ENCODE data around the gene ADAMTSL2.

Gene ADAMTSL2

DNA sequence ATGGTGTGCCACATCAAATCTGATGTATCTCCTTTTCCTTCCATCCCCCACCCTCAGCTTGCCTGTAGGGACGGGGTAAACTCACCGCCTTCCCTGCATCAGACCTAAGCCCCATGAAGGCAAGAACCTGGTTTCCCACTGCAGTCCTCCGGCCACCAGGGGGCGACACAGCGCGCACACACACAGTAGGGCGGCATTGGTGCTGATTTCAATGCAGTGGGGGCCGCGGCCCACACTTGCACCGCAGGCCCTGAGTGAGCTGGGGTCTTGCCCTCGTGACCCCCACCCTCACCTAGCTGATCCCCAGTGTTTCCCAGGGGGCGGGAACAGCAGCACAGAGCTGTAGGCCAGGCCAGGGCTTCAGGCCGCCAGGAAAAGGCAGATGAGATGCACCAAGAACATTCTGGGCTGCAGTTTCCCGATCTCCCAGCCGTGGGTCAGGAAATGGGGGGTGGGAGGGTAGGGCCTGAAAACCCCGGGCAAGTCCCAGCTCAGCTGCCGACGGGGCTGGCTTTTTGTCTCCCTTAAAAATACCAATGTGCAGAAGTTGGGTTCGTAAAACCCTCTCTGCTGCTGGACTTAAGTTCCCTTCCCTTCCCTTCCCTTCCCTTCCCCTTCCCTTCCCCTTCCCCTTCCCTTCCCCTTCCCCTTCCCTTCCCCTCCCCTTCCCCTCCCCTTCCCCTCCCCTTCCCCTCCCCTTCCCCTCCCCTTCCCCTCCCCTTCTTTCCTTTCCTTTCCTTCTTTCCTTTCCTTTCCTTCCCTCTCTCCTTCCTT lies 55.1 kb downstream of the ADAMTSL2 start:
- DNase-seq (ENCODE audit: low spot score), result no peak

DNA sequence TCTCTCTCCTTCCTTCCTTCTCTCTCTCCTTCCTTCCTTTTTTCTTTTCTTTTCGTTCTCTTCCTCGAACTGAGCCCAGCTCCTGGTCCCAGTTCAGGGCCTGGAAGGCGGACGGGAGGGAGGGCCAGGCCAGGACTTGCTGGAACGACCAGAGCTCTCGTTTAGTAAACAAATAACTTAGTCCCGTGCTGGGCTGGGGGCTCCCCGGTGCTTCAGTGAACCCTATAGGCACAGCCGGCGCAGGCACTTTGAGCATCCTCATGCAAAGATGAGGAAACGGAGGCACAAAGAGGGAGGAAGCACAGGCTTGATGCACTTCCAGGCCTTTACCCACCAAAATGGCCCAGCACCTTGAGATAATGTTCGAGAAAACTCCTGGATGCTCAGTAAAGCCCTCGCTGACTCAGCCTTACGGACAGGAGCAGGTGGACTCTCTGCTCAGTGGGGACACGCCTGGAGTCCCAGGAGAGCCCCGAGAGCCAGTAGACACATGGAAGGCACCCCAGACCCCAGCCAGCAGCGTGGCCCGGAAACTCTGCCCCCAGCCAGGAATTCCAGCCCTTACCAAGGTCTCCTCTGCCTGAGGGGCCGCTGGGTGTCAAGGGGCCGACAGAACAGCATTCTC lies 55.8 kb downstream of the ADAMTSL2 start:
- DNase-seq (ENCODE audit: low spot score), result no peak

DNA sequence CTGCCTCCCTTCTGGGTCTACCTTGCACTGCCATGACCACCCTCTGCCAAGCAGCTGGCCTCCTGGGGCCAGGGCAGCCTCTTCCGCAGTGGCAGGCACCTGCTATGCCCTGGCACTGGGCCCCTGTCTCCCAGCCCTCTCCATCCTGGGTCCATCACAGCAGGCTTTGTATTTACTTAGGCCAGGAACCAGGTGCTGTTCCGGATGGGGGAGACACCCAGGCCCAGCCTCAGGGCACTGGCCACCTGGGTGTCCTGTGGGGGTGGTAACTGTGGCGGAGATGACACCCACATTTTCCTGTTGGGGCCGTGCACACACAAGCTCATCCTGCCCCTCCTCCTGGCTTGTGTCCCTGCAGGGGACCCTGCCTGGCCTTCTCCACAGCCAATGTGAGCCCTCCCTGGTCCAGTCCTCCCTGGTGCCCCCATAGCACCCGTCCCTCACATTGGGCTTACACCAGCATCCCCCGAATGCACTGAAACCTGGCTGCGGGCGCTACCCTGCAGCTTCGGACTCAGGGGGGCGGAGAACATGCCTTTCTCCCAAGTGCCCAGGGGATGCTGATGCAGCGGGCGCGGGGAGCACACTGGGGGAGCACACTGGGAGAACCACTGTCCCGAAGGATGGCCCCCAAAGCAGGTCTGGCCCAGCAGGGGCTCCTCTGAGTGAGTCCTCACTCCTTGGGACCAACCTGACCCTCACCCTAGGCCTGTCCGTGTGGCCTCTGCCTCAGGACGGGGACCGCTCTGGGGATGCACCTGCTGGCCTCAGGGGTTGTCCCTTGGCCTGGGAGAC lies 56.8 kb downstream of the ADAMTSL2 start:
- DNase-seq (ENCODE audit: low spot score), result no peak

DNA sequence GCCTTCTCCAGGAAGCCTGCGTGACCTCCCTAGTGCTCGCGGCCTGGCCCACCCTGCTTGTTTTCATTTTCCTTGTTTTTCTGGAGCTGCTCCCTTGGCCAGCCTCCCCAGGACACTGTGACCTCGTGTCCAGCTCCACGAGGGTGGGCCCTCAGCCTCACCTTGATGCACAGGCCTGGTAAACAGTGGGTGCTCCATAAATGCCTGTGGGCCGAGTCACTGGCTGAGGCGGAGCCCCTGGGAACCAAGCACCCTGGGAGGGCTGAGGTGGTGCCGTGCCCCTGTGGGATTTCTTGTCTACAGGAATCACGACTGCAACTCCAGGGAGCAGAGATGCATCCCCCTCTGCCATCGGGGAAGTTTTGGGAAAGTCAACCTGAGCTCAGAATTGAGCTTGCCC lies 57.5 kb downstream of the ADAMTSL2 start:
- no peak for DNase-seq (ENCODE audit: low spot score)

DNA sequence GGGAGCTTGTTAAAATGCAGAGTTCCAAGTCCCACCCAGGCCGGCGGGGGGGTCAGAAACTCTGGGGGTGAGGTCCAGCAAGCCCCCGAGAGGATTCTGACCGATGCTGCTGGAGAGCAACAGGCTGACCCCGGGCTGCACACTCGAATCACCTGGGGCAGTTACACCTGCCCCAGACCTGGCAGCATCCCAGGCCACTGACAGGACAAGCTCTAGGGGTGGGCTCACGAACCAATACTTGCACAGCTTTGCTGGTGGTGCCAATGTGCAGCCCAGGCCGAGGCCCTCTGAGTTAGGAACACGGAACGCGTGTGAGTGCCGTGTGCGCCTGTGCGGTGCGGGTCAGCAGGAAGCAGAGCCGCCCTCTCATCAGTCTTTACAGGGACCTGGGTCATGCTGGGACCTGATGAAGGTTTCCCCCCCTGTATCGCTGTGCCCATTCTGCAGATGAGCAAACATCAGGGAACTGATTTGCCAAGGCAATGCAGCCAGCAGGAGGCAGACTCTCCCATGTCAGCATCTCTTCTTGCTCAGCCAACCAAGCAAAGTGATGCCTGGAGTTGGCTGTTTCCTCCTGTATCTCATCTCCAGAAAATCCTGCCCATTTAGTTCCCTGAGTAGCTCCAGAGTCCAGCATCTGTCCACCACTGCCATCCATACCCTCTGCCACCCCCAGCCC lies 58.4 kb downstream of the ADAMTSL2 start:
- DNase-seq (ENCODE audit: low spot score), result no peak

DNA sequence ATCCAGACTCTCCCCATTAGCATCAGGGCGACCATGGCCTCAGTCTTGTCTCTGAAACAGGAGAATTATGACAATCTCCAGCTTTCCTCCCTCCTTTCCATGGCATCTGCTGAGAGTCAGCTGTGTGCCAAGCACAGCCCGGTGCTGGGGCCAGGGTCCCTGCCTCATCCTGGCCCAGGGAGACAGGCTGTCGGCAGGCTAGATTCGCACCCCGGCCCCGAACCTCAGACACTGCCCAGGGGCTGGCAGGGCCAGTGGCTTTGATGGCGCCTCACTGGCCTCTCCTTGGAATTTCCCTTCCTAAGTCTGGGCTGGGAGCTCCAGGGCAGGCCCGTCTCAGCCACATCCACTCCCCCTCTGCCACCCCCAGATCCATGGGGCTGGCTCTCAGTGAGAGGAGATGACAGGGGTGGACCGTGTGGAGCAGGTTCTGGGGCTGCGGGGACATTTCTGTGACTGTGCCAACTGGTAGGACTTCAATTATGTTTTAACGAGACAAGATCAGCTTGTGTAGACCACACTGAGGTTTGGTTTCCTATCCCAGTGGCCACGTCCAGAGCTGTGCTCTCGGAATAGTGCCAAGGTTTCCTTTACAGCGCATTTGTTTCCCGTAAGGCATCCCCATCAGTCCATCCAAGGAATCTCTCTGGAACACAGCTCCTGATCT lies 59.2 kb downstream of the ADAMTSL2 start:
- DNase-seq (ENCODE audit: low spot score), result no peak

DNA sequence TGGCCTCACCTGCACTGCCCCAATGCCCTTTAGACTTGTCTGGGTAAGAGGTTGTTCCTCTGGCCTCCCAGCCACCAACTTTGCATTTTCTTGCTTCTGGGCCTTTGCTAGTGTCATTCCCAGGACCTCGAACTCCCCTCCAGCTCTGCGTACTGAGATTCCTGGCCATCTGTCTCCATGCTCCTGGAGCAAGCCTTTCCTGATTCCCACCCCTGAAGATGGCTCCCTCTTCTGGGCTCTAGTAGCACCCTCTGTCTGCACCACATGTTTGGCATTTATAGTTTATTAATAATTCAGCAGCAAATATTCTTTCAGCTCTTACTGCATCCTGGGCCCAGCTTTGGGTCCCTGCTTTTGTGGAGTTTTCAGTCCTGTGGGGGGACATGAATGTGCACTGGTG lies 59.8 kb downstream of the ADAMTSL2 start:
- DNase-seq (ENCODE audit: low spot score), result no peak

DNA sequence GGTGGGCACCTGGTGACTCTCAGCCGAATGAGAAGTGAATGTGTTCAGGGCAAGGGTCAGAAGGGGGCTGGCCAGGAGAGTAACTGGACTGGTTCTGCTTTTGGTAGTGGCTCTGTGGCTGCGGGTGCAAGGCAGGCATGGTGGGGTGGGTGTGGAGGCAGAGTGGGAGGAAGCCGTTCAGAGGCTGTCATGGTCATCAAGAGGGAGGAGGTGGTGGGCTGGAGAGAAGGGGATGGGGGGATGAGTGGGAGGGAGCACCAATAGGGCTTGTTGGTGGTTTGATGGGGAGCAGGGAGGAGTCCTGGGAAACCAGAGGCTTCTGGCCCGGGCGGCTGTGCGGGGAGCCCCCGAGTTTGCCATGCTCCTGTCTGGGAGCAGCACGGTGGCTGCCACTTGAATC lies 61.4 kb downstream of the ADAMTSL2 start:
- DNase-seq (ENCODE audit: low spot score), result no peak

DNA sequence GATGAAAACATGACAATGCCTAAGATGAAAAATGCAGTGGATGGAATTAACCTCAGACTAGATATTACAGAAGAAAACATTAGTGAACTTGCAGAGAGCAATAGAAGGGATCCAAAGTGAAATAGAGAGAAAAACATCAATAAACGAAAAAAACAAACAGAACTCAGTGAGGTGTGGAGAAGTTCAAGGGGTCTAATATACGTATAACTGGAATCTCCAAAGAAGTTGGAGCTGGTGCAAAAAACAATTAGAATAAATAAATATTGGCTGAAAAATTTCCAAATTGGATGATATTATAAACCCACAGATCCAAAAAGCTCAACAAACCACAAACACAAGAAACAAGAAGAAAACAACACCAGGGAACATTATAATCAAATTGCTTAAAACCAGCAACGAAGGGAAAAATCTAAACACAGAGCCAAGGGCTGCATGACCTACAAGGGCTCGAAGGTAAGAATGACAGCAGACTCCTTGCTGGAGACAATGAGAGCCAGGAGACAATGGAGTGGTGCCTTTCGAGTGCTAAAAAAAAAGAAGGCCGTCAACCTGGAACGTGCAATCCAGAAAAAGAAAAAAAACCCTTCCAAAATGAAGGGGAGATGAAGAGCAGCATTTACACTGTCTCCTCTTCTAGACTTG lies 62.9 kb downstream of the ADAMTSL2 start:
- no peak for DNase-seq (ENCODE audit: low spot score)

DNA sequence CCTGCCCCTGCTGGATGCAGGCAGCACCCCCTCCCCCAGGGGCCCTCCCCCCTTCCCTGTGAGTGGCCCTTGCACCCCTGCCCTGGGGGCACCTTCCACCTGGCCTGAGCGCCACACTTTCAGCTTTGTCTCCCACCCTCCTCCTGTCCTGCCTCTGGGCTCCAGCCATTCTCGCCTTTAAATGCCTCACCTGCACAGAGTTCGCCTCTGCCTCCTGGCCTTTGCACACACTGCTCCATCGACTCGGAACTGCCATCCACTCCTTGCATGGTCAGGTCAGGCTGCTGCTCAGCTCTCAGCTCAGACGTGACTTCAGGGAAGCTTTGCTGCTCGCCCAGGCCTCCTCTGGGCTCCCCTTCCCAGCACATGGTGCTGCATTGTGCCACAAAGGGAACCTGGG lies 64.5 kb downstream of the ADAMTSL2 start:
- DNase-seq (ENCODE audit: low spot score), result no peak

DNA sequence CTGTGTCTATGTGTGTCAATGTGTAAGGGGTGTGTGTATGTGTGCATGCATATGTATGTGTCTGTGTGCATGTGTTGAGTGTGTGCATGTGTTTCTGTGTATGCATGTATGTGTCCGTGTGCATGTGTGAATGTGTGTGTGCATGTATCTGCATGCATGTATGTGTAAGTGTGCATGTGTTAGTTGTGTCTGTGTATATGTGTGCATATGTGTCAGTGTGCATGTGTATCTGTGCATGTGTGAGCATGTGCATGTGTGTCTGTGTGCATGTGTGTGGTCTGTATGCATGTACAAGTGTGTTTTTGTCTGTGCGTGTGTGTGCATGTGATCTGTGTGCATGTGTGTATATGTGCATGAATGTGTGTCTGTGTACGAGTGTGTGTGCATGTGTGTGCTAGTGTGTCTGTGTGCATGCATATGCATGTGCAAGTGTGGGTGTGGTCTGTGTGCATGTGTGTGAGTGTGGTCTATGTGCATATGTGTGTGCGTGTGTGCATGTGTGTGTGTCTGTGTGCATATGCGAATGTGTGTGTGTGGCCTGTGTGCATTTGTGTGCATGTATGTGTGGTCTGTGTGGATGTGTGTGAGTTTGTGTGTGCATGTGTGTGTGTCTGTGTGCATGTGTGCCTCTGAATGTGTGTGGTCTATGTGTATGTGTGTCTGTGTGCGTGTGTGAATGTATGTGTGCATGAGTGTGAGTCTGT lies 65.1 kb downstream of the ADAMTSL2 start:
- DNase-seq (ENCODE audit: low spot score), result no peak

DNA sequence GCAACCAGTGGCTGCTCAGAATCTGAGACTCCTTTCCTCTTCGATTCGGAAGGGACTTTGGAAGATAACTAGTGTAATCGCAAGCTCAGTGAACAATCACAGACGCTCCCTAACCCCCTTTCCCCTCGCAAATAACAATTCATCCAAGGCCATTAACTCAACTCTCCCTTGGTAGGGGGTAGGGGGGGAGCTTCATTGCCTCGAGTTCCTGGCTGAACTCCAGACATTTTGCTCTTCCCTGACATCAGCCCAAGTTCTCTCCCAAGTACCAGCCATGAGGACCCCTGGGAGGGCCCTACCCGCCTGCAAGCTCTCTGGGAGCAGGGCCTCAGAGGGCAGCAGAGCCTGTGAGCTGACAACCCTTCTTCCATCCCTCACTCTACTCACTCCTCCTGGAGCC lies 66.2 kb downstream of the ADAMTSL2 start:
- no peak for DNase-seq (ENCODE audit: low spot score)

DNA sequence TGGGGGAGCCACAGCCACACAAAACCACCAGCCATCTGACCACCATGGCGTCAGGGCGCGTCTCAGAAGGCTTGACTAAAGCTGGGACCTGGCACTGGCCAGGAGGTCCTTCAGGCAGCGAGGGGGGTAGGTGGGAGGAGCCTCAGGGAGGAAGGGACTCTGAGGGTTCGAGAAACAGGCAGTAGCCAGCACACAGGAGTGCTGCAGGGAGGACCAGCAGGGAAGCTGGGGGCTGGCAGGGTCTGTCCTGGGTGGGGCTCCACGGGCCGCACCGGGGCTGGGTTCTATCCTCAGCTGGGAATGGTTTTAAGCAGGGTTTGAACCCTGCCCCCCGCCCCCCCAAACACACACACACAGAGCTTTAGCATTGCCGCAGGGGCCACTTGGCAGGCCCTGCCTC lies 67.2 kb downstream of the ADAMTSL2 start:
- no peak for DNase-seq (ENCODE audit: low spot score)

DNA sequence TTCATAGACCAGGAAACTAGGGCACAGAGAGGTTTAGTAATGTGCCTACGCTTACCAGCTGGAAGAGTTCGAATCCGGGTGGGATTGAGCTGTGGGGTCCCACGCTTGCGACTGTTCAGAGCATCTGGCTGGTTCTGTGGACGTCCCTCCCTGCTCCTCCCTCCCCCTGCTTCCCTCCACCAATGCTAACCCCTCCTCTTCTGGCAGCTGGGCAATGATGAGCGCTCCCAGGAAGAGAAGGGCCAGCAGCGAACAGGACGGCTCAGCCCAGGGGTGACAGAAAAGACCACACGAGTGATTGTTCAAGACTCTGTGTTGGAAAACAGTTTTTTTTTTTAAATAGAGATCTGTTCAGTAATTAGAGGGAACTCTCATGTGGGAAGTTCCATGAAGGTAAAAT lies 67.8 kb downstream of the ADAMTSL2 start:
- DNase-seq (ENCODE audit: low spot score), result no peak

DNA sequence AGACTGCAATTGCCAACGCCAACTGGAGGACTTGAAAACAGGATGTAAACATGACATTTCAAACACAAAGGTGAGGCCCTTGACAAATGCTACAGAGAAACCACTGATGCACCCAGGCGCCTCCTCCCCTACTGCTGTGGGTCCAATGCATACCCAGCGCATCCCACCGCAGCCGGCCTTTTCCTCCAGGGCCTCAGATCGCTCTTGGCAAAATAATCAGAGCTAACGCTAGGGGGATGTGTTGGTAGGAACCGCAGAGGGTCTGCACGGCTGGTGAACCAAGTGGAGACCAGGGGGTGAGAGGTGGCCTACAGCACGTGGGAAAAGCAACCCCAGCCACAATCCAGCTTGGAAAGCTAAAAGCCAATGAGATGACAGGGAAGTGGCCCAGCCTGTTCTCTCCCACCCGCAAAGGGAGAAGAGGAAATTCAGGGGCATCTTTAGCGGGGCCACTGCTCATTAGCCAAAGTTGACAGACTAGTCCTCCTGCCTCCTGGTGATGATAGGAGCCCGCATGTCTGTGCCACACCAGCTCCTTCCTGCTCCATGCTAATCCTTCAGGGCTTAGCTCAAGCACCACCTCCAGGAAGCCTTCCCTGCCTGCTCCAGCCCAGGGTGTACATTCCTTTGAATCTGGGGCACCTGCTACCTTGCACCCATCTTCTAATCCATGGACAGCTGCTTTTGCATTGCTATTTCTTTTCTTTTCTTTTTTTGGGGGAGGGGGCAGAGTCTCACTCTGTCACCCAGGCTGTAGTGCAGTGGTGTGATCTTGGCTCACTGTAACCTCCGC lies 68.8 kb downstream of the ADAMTSL2 start:
- peak; percentile 55 for DNase-seq (ENCODE audit: low spot score)

DNA sequence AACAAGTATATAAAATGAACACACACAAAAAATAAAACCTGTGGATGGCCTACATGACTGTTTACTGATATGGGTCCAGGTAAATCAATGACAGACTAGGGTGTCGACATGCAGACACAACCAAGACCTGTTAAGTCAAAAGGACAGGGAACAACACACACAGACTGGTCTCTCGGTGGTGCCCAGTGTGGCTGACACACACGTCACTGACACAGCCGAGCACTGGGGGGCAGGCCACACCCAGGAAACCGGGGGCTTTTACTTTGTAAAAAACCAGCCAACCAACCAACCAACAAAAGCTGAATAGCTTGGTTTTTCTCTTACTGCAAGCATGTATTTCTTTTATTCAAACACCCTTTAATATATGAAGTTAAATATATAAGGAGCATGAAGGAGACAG lies 69.7 kb downstream of the ADAMTSL2 start:
- no peak for DNase-seq (ENCODE audit: low spot score)

DNA sequence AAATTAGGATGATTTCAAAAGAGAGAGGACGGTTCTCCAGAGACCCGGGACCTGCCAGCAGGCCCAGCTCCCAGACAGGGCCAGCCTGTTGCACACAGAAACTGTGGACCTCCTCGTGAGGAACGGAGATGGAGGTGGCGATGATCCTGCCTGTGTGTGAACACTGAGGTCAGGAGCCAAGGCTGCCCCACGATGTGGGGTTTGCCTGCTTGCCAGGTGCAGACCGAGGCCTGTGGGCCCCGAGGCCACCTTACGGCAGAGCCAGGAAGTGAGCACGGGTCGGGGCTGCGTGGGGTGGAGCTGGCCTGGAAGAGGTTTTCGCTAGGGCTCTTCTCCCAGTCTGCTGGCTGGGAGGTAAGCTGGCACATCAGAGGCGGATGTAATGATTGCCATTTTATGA lies 70.4 kb downstream of the ADAMTSL2 start:
- DNase-seq (ENCODE audit: low spot score), result no peak

DNA sequence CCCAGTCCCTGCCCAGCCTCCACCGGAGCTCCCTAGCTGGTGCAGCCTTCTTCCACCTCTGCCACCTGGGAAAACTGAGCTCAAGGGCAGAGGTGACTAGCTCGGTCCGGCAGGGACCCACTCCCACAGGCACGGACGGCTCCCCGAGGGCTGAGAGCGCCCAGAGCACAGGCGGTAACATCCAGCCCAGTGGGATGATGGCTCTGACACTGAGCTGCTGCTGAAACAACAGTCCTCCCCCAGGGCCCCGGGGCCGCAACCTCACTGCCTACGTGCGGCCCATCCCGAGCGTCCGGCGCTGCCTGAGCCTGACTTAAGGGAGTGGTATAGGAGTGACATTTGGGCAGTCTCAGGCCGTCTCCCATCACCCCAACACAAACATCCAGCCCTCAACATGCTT lies 70.9 kb downstream of the ADAMTSL2 start:
- no peak for DNase-seq (ENCODE audit: low spot score)

DNA sequence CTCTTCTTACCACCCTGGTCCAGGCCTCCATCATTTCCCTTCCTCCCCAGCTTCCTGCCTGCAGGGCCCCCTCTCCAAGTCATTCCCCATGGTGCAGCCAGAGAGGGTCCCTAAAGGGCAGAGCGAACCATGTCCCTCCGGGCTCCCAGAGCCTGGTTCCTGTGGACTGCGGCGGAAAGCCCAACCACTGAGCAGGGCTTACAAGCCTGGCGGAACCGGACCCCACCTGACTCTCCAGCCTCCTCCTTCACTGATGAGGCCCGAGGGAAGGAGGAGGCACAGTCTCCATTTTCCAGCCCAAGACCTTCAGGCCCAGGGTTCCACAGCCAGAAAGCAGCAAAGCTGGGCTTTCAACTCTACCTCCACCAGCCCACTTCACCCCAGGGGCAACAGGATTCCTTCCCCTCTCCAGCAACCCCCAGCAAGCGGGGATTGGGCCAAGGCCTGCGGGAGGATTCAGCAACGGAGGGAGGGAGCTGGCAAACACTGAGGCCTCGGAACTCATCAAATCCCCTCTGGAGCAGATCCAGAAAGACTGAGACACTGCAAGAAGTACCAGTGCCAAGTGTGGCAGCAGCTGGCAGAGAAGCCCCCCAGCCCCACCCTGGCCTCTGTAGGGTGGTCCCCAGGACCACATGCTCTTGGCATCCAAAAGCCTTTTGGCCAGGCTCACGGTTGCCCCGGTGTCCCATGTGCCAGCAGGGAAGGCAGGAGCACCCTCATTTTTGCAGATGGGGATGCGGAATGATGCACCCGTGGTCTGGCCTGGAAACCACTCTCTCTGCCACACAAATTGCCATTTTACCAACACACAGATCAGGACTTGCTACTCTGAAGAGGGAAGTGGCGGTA lies 71.6 kb downstream of the ADAMTSL2 start:
- DNase-seq (ENCODE audit: low spot score), result no peak

Measured in D341Med (cell line).